Mesenteric fat pad (tissue), 1 donor: ENCODE results near the gene CIRBP. TPM values are rescaled to one million over a fixed set of nuclear protein-coding genes. Genes with fewer than 3 reads are reported as not detected.
"Not testable (repeated sequence)": the region's sequence is repeated elsewhere in the genome, so short reads cannot be mapped to it uniquely, and the experiment has no call there.

Source experiments
- DNase-seq: peaks from one replicate; pipeline ENCODE4 v3.0.0-alpha.2; 2020; ENCODE audit warnings: low spot score
- total RNA-seq: library from RNA; stranded (reverse); fragmentation: NEBNext Ultra II Directional; extraction: Animal tissue kit (Norgen Biotek cat#: 25700); gene quantifications from one replicate; pipeline ENCODE4 v1.2.1, GENCODE V29; 2021
- donor health status: DM: yes; HTN: yes; CAD: no.

CIRBP gene
- total RNA-seq, 1 donor from 2014 or later, result 243 TPM

DNA sequence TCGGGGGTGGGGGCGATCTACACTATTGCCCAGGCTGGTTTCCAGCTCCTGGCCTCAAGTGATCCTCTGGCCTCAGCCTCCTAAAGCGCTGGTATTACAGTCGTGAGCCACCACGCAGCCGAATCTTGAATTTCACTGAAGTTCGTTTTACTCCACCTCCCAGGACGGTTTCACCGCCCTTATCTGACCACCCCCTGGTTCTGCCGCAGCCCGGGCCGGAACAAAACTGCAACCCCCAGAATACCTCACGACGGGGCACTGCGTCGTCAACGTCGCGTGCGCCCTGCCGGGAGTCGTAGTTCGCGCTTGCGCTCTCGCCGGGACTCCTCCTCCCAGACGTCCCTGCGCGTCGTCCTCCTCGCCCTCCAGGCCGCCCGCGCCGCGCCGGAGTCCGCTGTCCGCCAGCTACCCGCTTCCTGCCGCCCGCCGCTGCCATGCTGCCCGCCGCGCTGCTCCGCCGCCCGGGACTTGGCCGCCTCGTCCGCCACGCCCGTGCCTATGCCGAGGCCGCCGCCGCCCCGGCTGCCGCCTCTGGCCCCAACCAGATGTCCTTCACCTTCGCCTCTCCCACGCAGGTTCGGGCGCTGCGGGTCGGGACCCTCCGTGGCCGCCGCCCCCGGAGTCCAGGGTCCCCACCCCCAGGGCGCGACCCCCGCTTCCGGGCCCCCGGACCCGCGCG lies 27.6 kb upstream of the CIRBP start, which contains the start of gene ATP5F1D:
Gene ATP5F1D (plus strand): TSS at position 335 of the 679 bp plus-strand sequence. CDS start 100 bp downstream, at position 435.
- DNase-seq, result peak; percentile 98

DNA sequence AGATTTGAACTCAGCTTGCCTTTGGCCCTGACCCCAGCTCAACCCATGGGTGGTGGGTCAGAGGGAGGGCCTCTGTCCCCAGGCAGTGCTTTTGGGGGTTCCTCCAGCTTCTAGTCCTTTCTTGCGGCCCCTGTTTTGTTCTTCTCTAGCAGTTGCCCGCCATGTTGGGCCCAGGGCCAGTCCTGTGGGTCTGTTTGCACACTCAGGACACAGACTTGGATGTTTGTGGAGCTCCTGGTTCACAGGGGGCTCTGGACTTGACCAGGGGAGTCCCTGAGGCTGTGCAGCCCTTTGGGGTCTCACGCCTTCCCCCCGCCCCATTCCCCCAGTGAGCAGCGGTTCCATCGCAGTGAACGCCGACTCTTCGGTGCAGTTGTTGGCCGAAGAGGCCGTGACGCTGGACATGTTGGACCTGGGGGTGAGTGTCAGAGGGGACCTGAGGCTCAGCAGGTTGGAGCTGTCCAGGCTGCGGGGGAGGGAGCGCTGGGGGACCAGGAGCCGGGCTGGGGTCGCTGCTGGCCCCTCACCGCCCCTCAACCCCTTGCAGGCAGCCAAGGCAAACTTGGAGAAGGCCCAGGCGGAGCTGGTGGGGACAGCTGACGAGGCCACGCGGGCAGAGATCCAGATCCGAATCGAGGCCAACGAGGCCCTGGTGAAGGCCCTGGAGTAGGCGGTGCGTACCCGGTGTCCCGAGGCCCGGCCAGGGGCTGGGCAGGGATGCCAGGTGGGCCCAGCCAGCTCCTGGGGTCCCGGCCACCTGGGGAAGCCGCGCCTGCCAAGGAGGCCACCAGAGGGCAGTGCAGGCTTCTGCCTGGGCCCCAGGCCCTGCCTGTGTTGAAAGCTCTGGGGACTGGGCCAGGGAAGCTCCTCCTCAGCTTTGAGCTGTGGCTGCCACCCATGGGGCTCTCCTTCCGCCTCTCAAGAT lies 25.1 kb upstream of the CIRBP start:
- DNase-seq, result no peak

DNA sequence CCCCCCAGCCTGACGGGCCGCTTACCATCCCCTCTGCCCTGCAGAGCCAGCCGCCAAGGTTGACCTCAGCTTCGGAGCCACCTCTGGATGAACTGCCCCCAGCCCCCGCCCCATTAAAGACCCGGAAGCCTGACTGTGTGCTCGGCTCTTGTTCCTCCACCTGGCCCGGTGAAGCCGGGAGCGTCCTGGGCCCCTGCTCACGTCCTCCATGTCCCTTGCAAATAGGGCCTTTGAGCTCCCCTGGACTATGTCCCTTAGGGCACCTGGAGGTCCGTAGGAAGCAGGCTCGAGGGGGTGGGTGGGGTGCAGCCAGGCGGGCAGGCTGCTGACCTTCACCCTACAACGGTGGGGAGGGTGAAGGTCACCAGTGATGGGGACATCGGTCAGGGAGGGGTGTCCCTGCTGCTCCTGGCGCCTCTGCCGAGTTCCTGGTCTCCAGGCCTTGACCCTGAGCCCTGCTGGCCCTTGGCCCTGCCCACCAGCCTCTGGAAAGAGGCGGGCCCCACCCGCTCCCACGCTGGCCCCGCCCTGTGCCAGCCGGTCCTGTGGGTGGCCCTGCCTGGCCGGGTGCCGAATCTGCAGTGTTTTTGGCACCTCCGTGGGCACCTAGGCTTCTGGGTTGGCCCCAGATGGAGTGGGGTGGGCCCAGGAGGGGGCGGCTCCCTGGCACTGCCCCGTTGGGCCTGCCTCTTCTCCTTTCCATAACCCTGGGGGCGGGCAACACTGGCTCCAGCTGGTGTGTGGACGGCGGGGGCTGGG lies 24.3 kb upstream of the CIRBP start:
- DNase-seq, result no peak

DNA sequence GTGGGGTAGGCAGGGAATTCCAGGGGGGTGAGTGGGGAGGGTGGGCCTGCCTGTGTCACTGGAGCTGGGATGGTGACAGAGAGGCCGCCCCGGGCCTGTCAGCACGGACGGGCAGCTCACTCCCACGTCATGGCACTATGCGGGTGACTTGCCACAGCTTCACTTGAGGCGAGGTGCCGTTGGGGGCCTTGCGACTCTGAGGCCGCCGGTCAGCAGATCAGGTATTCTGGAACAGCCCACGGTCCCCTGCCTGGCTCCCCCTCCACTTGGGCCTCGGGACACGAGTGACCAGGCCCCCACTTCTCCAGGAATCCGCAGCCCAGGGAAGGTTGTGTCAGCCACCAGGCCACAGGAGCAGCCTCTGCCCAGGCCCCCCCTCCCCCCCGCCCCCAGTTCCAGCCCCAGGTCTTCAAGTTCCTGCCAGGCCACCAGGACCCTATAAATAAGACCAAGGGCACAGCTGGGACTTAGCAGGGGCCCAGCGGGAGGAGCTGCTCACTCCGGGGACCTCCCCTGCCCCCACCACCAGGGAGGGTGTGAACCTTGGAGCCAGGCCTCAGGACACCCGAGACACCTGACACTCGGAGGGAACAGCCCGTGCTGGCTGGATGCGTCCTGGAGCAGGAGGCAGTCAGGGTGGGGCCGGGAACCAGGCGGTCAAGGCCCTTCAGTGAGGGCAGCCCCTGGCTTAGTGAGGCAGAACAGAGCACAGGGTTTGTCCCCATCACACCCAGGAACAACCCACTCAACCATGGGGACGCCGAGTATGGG lies 23.5 kb upstream of the CIRBP start:
- no peak for DNase-seq

- not testable (repeated sequence) for DNase-seq
Observed at GRCh38 chr19:1246265-1247087, 22.7 kb upstream of the CIRBP start.

DNA sequence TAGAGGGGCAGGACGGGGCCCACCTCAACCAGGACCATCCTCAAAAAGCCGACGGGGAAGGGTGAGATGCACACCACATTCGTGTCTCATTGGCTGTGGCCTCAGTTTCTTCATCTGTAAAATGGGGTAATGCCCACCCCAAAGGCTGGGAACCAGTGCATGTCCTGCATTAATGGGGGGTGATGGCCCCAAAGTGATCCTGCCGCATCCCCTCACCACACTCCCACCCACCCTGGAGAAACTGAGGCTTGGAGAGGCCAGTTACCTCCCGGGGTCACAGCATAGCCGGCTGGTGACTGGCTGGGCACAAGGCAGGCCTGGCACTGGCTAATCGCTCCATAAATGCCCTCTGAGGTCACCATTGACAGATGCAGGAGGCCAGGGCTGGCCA lies 21.4 kb upstream of the CIRBP start:
- DNase-seq, result no peak

DNA sequence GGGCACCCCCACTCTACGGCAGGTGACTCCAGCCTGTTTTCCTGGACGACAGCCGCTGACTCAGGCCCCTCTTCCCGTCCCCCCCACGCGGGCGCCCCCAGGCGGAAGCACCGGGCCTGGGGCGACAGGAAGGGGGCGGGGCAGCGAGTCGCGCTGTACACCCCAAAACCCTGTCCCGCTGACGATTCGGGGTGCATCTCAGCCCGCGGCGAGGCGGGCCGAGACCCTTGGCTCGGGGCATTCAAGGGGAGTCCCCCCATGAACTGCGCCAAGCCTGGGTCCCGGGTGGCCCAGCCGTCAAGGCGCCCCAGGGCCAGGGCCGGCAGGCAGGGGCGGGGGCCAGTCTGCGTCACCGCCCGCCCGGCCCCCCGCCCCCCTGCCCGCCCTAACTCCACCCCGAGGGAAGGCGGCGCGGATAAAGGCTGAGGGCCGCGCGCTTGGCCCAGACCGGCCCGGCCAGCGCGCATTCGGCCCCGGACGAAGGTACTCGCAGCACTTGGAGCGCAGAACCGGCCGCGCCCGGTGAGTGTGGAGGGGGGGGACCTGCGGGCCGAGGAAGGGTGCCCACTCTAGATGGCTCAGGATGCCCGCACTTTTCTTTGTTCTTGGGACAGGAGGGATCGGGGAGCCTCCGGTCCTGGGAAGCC lies 20.9 kb upstream of the CIRBP start, which contains the start of gene MIDN:
Gene MIDN (plus strand): TSS at position 445 of the 647 bp plus-strand sequence. CDS start 1,714 bp downstream, outside the sequence.
- DNase-seq, result peak; percentile 97

DNA sequence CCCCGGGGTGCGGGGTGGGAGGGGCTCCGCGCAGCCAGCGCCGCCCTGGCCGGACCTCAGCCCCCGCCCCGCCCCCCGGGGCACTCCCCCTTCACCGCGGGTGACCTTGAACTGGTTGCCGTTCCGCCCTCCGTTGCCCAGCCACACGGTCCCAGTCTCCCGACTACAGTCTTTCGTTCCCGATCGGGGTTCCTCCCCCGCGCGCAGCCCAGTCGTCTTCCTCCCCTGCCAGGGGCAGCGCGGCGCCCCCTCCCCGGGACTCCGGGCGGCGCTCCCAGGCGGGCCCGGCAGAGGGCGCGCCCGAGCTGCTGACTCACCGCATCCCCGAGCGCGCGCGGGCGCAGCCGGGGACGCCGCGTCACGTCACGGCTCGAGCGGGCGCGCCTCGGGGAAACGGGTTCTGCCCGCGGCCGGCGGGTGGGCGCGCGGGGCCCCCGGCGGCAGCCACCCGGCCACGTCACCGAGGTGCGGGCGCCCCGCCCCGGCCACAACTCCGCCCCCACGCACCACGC lies 20.3 kb upstream of the CIRBP start:
- peak; percentile 95 for DNase-seq

DNA sequence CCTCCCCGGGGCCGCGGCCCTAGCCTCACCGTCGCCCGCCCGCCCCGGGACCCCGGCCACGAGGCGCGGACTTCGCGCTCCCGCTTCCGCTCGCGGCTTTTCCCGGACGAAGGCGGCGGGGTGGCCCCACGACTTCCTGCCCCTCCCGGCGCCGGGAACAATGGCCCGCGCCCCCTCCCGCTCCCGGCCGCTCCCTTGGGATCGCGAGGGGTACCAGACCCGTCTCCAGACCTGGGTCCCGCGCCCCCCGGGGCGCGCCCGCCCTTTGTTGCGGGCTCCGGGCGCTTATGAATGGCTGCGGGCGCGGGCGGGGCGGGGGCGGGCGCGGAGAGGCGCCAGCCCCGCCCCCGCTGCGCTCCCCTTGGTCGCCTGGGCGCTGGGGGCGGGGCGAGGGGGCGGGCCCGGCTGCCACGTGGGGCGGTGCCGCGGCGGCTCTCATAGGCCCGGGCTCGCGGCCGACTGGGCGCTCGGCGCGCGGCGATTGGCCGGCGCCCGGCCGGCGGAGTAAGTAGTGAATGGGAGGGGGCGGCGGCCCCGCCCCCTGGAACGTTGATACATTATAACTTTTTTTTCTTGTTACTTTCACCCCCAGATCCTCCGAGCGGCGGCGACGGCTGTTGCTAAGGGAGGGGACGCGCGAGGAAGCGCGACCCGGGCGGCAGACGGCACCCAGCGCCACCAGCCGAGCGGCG lies 19.7 kb upstream of the CIRBP start:
- DNase-seq, result peak; percentile 97

- no peak for DNase-seq
Observed at GRCh38 chr19:1249990-1250436, 19.1 kb upstream of the CIRBP start.

- no peak for DNase-seq
Observed at GRCh38 chr19:1250437-1251260, 18.5 kb upstream of the CIRBP start.

DNA sequence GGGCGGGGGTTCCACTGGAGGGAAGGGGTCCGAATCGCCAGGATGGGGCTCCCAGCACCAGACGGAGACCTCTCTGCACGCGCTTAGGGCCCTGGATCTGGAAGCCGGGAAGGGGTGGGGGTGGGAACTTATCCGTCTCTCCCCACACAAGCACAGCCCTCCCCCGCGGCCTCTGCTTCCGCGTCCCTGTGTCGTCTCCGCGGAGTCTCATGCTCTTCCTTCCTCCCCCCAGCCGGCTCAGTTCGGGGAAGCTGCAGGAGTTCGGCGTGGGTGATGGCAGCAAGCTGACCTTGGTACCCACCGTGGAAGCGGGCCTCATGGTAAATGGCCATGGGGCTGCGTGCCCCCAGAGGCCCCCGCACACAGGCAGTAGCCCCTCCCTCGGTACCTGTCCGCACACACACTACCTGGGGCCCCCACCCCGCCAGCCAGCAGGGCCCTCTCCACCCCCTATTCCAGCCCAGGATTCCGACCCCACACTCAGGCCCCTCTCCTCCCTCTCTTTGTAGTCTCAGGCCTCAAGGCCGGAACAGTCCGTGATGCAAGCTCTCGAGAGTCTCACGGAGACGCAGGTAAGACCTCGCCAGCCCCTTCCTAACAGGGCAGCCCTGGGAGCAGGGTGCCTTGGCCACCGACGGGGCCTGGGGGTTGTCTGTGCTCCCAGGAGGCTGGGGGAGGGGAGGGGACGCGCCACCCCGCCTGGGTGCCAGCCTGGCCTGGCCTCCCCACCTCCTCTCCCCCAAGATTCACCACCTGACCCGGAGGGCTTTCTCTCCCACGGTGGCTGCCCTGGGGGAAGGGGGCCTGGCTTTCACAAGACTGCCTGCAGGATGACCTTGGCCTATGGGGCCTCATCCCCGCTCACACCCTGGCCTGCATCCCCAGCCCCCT lies 17.6 kb upstream of the CIRBP start:
- DNase-seq, result no peak

DNA sequence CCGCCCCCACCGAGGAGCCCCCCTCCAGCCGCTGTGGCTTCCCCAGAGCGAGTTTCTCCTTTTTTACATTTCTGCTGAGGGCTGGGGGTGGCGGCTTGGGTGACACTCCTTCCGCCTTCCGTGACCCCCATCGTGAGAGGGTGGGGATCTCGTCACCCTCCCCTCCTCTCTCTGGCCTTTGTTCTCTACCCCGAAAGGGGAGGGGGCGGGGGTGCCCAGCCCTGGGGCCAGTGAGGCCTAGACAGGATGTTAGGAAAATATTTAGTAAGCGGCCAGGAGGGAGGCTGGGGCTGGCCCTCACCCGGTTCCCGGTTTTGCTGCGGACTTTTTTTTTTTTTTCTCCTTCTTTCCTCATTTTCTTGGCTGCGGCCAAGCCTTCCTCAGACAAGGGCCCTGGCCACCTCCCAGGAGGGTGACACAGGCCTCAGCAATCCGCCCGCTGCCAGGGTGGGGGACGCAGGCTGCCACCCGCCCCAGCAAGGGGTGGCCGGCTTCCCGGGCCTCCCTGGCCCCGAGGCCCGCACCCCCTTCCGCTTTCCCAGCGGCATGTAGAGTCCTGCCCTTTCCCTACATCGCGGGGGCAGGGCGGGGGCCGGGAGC lies 16.8 kb upstream of the CIRBP start:
- peak; percentile 97 for DNase-seq

- DNase-seq, result peak; percentile 97
Observed at GRCh38 chr19:1252821-1253513, 16.2 kb upstream of the CIRBP start.

DNA sequence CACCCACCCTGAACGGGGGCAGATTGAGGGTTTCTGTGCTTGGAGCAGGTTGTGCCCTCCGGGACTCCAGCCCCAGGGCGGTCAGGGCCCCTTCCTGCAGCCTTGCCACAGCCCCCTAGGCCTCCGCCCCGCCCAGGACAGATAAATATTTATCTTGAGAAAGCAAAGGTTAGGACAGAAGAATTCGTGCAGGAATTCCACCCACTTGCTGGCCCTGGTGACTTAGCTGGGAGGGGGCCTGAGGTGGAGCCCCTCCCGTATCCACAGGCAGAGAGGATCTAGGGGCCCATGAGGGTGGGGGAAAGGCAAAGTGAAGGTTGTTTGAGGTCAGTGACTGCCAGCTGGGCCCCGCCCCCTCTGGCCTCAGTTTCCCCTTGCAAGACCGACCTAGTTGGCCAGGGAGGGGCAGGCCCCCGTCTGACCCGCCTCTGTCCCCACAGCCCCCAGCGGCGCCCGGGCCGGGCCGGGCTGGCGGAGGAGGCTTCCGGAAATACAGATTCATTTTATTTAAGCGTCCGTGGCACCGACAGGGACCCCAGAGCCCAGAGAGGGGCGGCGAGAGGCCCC lies 15.5 kb upstream of the CIRBP start:
- no peak for DNase-seq
